GM19240 (cell line): ENCODE measurements around the gene SDK1.

ENCODE experiments used
- DNase-seq: peaks from one replicate; pipeline ENCODE4 v3.0.0; 2011; ENCODE audit warnings: low spot score; ENCODE audit not compliant: insufficient read length

Gene SDK1

DNA sequence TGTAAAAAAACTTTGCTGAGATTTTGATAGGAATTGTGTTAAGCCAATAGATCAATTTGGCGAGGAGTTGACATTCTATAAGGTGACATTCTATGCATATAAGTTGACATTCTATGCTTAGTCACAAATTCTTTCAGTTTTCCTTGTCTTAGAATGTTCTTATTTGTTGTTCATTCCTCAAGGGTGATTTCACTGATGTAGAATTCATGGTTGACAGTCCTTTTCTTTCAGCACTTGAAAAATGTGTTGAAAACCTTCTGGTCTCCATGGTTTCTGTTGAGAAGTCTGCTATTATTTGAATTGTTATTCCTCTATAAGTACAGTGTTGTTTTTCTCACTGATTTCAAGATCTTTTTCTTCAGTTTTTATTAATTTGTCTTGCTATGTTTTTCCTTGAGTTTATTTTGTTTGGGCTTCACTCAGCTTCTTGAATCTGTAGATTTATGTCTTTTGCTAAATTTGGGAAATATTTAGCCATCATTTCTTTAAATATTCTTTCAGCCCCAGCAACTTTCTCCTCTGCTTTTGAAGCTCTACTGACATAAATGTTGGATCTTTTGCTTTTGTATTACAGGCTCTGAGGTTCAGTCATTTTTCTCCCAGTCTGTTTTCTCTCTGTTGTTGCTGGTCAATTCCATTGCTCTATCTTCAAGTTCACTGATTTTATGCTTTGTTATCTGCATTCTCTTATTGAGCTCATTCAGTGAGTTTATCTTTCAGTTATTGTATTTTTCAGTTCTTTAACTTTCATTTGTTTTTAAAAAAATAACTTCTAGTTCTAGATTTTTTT, 154.9 kb downstream of the SDK1 start:
- DNase-seq: no peak

DNA sequence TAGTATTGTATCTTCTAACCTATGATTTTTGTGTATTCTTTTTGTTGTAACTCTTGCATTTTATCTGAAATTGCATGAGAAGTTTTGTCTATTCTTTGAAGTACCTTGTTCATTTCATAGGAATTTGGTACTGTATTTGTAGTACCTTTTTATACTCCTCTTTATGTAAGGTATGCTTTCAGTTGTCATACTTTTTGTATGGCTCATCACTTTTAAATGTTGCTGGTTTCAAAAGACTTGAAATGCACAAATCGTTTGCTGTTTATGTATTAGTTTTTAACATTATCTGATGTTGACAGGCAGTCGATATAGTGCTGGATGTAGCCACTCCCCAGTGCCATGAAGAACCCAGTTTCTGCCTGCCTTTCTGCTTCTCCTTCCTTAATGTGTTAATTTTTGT, 158.1 kb downstream of the SDK1 start:
- no peak for DNase-seq

DNA sequence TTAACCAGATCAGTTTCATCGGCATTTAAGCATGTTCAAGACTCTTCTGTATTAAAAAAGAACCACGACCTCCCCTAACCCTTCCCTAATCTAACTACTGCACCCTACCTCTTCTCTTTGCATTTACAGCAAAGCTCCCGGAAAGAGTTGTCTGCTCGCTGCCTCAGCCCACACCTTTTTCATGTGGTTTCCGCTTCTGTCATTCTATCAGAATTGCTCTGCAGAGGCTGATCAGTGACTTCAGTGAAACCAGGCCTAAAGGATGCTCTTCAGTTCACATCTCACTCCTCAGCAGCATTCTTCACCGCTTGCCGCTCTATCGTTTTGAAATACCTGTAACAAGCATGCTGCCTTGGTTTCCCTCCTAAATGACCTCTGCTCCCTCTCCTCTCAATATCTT, 160.9 kb downstream of the SDK1 start:
- no peak for DNase-seq

- no peak for DNase-seq
These were observed 162.6 kb downstream of the SDK1 start for GRCh38 chr7:3463696-3464095.

- DNase-seq: no peak
These were observed 164.0 kb downstream of the SDK1 start for GRCh38 chr7:3464900-3465622.

DNA sequence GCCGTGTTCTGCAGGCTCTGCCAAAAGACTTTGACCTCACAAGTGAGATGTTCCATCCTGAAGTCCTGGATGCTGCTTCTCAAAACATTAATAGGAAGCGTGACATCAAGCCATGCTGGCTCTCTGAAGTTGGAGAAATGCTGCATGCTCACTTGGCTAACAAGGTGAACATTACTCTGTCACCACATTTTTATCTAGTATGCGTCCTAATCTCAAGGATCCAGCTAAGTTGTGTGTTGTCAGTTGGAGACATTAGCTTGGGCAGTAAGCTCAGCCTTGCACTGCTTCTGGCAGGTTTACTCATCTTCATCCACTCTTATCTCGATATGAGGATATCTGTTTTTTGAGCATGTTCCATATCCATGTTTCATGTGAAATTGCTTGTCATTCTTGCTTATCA, 165.2 kb downstream of the SDK1 start:
- no peak for DNase-seq

DNA sequence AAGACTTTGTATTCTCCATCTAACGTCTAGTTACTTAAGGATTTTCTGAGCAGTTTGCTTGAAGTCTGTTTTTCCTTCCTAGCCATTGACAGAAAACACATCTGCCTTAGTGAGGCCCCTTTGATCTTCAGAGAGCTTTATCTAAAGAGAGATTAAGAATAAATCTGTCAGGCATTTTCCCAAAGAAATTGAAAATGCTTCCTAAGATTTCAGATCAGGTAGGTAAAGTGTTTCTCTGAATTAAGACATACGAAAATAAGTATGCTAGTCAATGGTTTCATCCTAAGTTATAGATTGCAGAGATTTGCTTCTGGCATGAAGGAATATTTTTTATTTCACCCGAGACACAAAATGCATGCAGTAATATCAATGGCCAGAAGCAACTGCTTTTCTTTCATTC, 168.6 kb downstream of the SDK1 start:
- no peak for DNase-seq

GRCh38 chr7:3480197-3480596, 179.1 kb downstream of the SDK1 start:
- no peak for DNase-seq

DNA sequence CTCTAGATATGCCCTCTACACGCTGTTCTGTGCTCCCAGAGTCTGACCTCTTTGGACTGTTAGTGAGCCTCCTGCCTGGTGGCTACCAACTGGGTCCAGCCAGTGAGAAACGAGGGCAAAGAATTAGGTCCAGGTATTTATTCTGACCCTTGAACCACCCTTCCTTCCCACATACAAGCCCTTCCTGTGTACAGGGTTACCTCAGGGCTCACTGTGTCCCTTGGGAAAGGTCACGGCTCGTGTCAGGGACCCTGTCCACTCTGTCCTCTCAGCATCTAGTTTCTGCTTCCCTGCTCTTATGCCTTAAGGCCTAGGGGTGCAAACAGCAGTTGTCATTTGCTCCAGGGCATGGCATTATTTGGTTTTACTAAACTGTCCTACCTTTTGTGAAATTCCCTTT, 180.4 kb downstream of the SDK1 start:
- DNase-seq: no peak

DNA sequence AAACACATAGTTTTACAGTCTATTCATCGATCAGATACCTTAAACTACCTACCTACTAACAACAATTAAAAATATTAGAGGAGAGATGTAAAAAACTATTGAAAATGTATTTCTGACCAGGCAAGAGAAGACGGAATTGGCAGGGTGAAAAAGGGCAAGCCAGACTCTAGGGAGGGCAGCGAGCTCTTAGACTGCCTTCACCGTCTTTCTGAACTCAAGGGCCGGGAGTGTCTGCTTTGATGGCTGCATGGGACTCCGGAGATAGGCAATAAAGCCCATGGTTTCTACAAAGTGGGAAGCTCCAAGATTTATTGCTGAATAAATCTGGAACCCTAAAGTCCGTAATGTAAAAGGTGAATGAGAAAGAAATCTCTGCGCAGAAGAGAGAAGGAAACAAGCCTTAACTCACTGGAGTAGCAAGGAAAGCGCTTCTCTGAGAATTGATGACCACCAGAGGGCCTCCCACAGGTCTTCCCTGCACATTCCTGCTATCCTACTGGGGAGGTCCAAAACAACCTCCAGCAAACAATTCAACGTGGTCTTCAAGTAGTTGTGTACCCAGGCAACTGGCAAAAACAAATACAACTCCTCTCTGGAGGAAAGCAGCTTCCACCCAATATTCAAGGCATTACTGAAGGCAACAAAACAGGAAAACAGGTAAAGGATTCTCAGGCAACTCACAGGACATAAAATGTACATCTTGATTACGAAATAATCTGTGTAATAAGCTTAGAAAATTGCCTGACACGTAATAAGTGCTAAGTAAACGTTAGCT, 181.3 kb downstream of the SDK1 start:
- DNase-seq: no peak

- no peak for DNase-seq
These were observed 185.8 kb downstream of the SDK1 start for GRCh38 chr7:3486841-3487240.

DNA sequence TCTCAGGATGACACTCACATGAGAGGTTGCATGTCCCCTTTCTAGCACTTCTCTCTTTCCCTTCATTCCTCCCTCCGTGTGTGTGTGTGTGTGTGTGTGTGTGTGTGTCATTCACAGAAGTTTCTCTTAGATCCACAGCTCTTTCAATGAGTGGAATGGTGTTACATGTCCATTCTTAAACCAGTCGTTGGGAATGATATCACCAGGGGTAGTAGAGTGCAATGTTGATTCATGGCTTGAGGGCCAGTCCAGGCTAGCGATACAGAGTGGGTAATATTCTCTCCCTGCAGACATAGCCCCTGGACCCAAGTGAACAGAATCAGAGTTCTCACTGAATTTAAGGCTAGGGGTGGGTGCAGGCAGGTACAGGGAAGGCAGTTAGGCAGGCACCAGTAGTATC, 187.8 kb downstream of the SDK1 start:
- DNase-seq: no peak

- no peak for DNase-seq
These were observed 192.4 kb downstream of the SDK1 start for GRCh38 chr7:3493499-3493898.

DNA sequence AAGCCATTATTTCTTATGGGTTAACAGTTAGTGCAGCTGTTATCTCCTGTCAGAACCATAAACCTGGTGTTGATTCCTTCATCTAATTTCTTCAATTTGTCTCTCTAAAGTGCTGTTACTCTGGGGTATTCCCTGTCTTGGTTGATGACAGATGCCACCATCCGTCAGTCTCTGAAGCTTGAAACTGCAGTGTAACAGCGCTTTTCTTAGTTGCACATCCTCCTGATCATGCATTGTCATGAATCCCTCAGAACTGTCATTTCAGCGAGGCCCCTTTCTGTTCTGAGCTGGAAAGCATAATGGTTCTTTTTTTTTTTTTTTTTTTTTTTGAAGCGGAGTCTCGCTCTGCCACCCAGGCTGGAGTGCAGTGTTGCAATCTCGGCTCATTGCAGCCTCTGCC, 193.9 kb downstream of the SDK1 start:
- no peak for DNase-seq

DNA sequence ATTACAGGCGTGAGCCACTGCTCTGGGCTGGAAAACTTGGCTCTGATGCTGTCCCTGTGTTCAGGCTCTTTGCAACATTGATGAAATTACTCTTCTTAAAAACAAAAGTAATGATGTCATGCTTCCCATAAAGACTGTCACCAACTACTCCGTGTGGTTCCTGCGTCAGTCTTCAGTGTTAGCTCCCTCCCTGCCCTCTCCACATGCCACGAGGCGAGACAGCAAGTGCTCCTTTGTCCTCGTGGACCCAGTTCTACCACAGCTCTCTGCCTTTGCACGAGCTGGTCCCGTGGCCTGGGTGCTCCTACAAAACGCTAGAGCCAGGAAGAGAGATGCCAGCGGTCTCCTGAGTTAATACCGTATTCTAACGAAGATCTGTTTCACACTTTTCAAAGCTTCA, 194.5 kb downstream of the SDK1 start:
- DNase-seq: no peak

- no peak for DNase-seq
These were observed 194.9 kb downstream of the SDK1 start for GRCh38 chr7:3495954-3496353.

- DNase-seq: no peak
These were observed 196.7 kb downstream of the SDK1 start for GRCh38 chr7:3497796-3498195.

DNA sequence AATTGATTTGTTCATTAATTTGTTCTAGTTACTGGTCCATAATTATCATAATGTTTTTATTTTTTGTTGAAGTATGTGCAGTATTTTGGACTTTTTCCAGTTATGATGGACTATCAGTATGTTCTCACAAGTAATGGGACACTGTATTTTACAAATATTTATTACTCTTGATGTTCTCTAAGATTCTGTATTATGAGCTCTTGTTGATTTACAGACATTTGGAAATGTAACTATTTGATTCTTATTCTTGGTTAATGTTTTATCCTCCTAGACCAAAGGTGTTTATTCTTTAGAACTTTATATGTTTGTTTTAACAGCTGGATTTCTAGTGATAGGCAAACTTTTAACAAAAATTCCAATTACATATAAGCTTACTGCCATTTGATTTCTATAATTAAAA, 200.6 kb downstream of the SDK1 start:
- no peak for DNase-seq

- DNase-seq: no peak
These were observed 203.3 kb downstream of the SDK1 start for GRCh38 chr7:3504384-3504783.

GRCh38 chr7:3510101-3511020, 209.3 kb downstream of the SDK1 start:
- DNase-seq: no peak

- no peak for DNase-seq
These were observed 216.3 kb downstream of the SDK1 start for GRCh38 chr7:3517344-3517743.
